HG03064 (cell line): ENCODE data around the gene SUSD2.
"Not testable (repeated sequence)": the region's sequence is repeated elsewhere in the genome, so short reads cannot be mapped to it uniquely, and the experiment has no call there.

Experiments
- ATAC-seq: cut with Tn5 transposase; IDR thresholded peaks from one replicate; pipeline ENCODE4 v1.9.1; 2021; ENCODE audit warnings: low read depth; ENCODE audit not compliant: unreplicated experiment

The SUSD2 gene

DNA sequence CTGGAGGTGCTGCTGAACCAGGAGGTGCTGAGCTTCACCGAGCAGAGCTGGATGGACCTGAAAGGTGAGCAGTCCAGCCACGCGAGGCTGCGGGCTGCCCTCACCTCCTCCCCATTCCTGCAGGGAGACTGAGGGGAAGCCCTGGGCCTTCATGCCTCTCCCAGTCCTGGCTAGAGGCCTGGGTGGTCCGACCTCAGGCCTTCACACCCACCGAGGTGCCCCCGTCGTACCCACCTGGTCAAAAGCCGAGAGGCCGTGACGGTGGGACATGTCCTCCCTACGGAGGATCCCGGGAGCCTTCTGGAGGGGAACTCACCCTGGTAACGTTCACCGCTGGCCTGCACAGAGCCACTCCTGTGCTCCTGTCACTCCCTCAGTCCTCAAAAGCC, 5.1 kb downstream of the SUSD2 start:
- ATAC-seq = no peak

DNA sequence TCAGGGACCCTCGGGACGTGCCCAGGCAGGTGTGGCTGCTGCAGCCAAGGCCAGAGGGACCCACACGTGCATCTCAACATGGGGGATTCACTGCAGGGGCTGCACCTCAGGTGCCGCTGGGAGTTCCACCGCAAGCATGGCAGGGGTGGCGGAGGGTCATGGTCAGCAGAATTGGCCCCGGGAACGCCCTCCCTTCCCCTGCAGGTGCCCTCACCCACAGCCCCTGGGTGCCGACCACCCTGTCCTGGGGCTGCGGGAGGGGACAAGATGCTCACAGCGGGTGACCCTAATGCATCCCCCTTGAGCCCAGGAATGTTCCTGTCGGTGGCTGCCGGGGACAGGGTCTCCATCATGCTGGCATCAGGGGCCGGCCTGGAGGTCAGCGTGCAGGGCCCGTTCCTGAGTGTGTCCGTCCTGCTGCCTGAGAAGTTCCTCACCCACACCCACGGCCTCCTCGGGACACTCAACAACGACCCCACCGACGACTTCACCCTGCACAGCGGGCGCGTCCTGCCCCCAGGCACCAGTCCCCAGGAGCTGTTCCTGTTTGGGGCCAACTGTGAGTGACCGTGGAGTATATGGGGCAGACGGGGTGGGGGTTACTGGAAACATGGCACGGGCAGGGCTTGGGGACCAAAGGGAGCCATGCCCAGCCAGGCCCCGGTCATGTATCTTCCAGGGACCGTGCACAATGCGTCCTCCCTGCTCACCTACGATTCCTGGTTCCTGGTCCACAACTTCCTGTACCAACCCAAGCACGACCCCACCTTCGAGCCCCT, 5.8 kb downstream of the SUSD2 start:
- ATAC-seq = no peak

DNA sequence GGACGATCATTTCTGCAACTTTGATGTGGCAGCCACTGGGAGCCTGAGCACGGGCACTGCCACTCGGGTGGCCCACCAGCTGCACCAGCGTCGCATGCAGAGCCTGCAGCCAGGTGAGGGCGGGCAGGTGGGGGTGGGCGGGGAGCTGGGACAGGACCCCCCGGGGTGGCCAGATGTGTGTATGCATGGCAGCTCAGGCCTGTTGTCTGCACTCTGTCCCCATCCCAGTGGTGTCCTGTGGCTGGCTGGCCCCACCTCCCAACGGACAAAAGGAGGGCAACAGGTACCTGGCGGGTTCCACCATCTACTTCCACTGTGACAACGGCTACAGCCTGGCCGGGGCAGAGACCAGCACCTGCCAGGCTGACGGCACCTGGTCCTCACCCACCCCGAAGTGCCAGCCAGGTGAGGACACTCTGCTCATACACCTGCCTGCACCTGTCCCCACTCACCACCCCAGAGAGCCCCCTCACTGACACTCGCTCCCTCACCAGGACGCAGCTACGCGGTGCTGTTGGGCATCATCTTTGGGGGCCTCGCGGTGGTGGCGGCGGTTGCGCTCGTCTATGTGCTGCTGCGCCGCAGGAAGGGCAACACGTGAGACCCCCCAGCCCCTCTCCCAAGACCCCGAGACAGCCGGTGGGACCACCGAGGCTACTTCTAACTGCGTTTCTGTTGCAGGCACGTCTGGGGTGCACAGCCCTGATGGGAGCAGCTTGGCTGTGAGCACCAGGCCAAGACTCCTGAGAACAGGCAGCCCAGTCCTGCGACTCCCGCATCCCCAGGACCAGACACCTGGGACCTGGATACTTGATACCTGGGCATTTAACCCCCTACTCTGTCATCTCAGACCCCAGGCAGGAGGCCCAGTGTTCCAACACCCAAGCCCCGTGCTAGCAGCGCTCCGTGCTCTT, 6.7 kb downstream of the SUSD2 start:
- no peak for ATAC-seq

DNA sequence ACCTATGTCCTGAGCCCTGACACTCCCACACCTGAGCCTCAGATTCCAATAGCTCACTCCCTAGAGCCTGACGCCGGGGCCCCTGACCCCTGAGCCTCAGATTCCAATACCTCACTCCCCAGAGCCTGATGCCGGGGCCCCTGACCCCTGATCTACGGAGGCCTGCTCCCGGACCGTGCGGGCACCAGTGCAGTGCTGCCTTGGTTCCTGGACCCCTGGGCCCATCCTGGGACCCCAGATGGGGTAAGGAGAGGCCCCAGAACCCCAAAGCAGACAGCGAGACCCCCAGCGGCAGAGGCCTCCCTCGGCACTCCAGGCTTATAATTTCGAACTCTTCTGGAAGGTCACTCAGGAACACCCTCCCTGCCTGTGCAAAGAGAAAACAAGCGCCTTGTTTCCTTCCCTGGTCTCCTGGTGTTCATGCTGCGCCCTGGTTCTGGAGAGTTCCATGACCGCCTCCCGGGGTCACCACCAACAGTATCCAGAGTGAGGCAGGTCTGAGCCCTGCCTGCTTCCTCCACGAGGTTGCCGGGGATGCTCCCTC, 7.5 kb downstream of the SUSD2 start:
- no peak for ATAC-seq

DNA sequence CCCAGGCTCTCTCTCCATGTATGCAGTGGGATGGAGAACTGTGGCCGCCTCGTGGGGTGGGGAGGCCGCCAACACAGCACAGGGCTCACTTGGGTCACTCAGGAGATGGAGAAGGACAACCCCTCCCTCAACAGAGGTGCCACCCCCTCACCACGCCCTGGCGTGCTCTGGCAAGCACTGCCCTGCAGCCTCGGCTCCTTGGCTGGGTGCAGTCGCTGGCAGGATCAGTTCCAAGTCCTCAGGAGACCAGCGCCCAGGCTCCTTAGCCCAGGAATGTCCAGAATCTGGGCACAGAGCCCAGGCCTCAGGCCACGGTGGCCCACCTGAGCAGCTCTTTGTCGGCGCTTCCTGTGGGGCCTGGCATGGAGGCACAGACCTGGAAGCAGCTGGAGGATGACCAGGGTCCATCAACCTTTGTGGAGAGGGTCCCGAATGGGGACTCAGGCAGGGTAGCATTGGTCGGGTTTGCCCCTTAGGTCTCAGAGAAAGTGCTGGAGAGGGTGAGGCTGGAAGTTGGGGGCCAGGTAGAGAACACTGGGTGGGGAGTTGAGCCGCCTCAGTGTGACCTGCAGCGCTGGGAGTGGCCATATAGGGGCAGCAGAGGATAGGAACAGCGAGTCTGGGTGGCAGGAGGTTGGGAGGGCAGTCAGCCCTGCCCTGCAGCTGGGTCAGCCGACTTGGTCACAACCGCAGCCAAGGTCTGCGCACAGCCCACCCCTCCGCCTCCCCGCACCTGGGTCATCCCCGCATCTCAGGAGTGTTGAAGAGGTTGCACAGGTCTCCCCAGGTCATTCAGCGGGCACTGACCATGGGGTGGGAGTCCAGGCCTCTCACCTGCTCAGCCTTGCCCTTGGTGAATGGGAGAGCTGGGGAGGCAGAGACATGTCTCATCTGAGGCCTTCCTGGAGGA, 8.2 kb downstream of the SUSD2 start:
- ATAC-seq = no peak

DNA sequence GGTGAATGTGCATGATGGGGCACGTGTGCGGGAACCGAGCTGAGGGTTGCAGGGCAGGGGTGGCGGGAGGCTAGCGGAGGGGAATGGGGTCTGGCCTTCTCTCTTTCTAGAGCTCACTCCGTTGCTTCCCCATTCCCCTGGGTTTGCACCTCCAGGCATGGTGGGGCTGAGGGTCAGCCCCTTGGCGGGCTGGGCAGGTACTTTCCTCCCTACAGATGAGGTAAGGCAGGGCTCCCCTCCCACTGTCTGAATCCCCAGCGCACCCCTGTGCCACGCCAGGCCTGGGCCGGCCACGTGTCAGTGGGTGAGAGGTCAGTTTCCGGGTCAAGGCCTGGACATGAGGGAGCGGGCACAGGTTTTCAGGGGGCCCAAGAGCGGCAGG, 8.9 kb downstream of the SUSD2 start:
- ATAC-seq = no peak

DNA sequence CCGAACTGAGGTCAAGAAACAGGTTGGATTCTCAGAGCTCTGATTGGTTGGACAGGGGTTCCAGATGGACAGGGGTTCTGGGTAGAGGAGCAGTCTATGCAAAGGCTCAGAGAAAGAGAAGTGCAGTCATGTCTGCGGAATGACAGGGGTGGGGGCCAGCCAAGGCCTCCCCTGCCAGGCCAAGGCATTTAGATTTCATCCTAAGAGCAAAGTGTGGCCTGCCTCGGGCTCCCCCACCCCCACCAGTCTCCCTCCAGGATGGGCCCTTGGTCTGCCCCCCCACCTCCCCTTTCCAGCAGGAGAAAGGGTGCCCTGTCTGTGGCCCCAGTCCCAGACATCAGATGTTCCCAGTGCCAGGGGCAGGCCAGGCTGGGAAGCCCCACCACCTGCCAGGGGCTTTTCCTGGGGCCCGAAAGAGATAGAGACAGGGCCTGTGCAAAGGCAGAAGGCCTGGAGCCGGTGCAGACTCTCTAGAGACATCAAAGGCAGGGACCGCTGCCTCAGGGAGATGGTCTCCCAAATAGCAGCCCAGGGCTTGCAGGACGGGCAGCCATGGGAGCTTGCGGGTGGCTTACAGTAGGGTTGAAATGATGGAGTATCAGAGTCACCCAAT, 9.4 kb downstream of the SUSD2 start:
- no peak for ATAC-seq

DNA sequence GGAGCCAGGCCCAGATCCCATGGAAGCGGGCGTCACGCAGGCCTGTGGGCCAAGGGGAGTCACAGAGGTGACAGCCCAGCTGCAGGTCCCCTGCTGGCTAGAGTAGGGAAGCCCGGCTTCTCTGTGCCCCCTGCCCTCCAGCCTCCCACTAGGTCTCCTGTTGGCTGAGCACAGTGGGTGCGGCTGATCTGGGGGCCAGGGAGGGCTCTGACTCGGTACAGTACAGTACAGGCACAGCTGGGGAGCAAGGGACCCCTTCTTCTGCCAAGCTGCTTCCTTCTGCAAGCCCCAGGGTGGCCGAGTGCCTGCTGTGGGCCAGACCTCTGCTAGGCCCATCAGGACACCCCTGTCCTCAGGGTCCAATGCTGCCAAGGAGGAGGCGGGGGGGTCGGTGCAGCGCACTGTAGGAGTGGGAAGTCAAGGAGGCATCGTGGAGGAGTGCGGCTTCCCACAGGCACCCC, 10.1 kb downstream of the SUSD2 start:
- no peak for ATAC-seq

DNA sequence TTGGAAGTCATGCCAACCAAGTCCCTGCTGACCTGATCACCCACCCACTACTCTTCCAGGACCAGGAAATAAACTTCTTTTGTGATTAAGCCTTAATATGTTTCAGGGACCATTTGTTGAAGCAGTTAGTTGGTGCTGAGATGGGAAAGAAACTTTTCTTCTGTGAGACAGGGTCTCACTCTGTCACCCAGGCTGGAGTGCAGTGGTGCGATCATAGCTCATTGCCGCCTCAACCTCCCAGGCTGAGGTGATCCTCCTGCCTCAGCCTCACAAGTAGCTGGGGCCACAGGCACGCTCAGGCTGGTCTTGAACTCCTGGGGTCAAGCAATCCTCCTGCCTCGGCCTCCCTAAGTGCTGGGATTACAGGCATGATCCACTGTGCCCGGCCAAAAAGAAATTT, 10.6 kb downstream of the SUSD2 start:
- ATAC-seq = no peak

DNA sequence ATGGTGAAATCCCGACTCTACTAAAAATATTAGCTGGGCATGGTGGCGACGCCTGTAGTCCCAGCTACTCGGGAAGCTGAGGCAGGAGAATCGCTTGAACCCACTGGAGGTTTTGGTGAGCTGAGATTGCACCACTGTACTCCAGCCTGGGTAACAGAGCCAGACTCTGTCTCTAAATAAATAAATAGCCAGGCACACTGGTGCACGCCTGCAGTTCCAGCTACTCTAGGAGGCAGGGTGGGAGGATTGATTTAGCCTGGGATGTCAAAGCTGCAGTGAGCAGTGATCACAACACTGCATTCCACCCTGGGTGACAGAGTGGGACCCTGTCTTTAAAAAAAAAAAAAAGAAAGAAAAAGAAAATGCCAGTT, 17.4 kb downstream of the SUSD2 start:
- ATAC-seq = no peak

DNA sequence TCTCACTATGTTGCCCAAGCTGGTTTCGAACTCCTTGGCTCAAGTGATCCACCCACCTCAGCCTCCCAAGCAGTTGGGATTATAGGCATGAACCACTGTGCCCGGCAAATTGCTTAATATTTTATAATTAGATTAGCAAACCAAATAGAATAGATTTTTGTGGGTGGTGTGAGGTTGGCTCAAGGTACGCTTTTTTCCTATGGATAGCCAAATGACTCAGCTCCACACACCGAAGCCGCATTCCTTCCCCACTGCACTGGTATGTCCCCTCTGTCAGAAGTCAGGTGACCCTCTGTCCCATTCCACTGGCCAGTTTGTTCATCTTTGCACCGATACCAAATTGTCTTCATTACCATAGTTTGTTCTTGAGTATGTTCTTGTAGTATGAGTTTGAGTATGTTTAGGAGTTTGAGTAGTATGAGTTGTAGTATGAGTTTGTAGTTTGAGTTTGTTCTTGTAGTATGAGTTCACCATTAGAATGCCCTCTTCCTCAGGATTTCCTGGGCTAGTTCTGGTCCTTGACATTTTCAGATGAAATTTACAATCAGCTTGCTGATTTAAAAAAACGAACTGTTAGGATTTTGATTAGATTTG, 19.4 kb downstream of the SUSD2 start:
- ATAC-seq = no peak

DNA sequence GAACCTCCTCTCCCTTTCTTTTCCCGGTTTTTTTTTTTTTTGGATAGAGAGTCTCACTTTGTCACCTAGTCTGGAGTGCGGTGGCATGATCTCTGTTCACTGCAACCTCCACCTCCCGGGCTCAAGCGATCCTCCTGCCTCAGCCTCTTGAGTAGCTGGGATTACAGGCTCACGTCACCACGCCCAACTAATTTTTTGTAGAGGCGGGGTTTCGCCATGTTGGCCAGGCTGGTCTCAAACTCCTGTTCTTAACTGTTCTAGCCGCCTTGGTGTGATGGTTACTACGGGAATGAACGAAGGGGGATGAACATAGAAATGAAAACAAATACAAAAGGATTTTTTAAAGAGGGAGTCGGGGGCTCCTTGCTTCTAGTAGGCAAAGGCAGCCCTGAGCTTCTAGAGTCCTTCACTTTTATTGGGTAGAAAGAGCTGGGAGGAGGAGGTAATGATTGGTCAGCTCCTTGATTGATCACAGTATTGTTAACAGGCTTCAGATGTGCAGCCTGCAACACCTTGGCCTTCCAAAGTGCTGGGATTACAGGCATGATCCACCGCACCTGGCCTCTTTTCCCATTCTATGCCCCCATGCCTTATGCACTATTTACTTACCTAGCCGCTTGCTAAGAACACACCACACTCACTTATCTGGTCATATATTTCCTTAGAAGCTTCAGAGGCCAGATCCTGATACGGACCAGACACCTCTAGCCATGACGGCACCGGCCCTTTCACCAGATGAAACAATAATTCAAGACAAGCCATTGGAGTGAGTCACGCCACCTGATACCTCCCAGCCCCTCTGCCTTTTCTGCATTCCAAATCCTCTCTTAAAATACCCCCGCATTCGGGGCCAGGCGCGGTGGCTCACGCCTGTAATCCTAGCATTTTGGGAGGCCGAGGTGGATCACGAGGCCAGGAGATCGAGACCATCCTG, 20.7 kb downstream of the SUSD2 start:
- no peak for ATAC-seq

DNA sequence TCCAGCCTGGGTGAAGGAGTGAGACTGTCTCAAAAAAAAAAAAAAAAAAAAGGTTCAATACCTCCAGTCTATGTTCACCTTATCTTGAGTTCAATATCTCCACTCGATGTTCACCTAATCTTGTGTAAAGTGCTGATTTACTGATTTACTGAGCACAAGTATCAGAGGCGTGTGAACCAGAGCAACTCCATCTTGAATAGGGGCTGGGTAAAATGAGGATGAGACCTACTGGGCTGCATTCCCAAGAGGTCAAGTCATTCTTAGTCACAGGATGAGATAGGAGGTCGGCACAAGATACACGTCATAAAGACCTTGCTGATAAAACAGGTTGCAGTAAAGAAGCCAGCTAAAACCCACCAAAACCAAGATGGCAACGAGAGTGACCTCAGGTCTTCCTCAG, 22.6 kb downstream of the SUSD2 start:
- ATAC-seq = not testable (repeated sequence)

DNA sequence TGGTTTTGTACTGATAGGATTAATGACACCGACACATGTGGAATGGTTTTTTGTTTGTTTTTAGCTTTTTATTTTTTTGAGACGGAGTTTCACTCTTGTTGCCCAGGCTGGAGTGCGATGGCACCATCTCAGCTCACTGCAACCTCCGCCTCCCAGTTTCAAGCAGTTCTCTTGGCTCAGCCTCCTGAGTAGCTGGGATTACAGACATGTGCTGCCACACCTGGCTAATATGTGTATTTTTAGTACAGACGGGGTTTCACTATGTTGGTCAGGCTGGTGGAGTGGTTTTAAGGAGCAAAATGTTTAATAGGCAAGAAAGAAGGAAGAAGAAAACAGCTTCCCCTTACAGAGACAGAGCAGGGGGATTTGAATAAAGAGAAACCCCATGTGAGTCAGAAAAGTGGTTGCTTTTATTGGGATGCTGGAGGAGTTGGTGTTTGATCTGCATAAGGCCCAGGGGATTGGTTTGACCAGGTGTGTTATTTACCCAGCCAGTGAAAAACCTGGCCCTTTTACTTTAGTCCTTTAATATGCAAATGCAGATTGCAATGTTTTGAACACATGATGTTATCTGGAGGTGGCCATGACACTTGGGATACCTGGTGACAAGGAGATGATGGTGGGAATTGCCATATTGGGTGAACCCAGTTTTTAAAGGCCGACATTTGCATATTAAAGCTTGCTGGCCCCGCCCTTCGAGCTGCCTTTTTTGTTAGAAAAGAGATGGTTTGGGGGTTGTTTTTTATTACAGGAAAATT, 24.3 kb downstream of the SUSD2 start:
- ATAC-seq = no peak

DNA sequence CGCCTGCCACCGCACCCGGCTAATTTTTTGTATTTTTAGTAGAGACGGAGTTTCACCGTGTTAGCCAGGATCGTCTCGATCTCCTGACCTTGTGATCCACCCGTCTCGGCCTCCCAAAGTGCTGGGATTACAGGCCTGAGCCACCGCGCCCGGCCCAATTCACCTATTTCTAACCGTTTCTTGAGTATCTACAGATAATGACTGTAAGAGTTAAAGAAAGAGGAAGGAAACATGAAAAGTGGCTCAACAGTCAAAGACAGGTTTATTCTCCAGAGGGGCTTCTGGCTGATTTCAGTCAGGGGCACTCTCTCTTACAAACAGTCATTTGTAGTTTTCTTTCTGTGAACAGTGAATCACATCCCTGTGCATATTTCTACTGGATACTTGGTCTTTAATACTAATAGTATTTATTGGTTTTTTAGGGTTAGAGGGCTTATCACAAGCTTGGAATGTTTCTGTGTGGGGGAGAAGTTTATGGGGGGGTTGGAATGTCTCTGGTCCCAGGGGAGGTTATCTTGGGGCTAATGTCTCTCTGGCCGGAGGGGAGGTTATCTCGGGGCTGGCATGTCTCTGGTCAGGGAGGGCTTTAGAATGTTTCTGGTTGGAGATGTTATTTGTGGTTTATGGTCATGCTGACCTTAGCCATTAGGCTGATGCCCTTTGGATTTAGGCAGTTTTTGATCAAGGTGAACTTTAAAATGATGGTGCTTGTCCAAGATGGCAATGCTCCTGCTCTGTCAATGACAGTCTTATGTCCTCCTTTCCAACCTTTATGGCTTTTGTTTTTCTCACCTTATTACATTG, 25.4 kb downstream of the SUSD2 start:
- ATAC-seq = not testable (repeated sequence)

DNA sequence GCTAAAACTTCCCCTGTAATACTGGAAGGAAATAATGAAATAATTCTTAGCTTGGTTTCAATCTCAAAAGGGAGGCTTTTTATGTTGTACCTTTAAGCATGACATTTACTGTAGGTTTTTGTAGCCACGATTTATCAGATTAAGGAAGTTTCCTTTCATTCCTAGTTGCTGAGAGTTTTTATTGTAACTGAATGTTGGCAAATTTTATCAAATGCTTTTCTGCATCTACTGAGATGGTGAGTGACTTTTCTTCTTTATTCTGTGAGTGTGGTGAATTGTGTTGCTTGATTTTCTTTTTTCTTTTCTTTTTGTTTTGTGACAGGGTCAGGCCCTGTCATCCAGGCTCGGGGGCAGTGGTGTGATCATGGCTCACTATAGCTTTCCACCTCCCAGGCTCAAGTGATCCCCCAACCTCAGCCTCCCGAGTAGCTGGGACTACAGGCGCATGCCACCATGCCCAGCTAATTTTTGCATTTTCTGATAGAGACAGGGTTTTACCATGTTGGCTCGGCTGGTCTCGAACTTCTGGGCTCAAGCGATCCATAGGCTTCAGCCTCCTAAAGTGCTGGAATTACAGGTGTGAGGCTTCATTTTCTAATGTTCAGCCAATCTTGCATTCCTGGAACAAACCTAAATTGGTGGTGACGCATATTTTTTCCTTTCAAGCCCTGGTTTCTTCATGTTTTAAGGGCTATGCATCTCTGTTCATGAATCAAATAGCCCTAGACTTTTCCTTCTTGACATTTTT, 26.2 kb downstream of the SUSD2 start:
- no peak for ATAC-seq
